ENCODE measurements around the gene CX3CL1.

DNA sequence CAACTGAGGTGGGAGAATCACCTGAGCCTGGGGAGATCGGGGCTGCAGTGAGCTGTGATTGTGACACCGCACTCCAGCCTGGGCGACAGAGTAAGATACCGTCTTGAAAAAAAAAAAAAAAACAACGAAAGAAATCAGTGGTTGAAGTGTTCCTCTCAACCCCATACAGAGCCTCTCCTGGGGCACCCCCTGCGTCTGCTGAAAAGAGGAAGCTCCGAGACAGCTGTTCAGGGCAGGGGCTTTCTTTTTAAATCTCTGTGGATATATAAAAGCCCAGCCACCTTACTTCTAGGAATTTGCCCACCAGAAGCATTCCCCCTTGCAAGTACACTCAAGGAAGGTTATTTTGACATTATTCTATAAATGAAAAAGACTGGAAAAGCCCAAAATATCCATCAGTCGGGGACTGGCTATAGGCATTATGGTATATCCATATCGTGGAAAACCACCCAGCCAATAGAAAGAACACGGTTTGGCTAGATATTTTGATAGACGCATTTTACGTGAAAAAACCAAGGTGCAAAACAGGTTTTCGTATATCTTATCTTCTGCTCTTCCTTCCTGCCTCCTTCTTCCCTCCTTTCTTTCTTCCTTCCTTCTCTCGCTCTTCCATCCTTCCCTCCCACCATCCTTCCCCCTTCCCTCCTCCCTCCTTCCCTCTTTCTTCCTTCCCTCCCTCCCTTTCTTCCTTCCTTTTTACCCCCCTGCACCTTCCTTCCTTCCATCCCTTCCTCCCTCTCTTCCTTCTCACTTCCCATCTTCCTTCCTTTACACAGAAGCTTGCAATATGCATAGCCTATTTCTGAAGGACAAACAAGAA, 22.9 kb upstream of the CX3CL1 start:
- TF ChIP-seq POLR2AphosphoS5 (IDR thresholded peaks at IDR 0.05; ENCODE audit: low read depth, low read length) = no peak
- no peak for TF ChIP-seq POLR2A (IDR thresholded peaks at IDR 0.05; ENCODE audit: low read depth, low read length)
- TF ChIP-seq TAF1 (IDR thresholded peaks at IDR 0.05; ENCODE audit: borderline replicate concordance, low read depth, low read length) = no peak

Measured in GM12892 (cell line).